ENCODE results near the gene STYXL1.
"Not testable (repeated sequence)": the region's sequence is repeated elsewhere in the genome, so short reads cannot be mapped to it uniquely, and the experiment has no call there.

Gene STYXL1

GRCh38 chr7:76049295-76049694, 1.5 kb upstream of the STYXL1 start:
- no peak for DNase-seq (ENCODE audit: low read depth, low spot score)
- in situ Hi-C loops (cut with HindIII; ENCODE audit: low sequenced_read_pairs): no loop called here
- peak overlapping the region; percentile 73 for H3K4me3 ChIP-seq (ENCODE audit: low read depth, low read length)
- no peak for TF ChIP-seq CTCF (IDR thresholded peaks at IDR 0.05; ENCODE audit: low read depth, low read length)

- peak overlapping the region; percentile 73 for H3K4me3 ChIP-seq (ENCODE audit: low read depth, low read length)
- in situ Hi-C loops (cut with HindIII; ENCODE audit: low sequenced_read_pairs): no loop called here
- no peak for DNase-seq (ENCODE audit: low read depth, low spot score)
- no peak for TF ChIP-seq CTCF (IDR thresholded peaks at IDR 0.05; ENCODE audit: low read depth, low read length)
These were observed 828 bp upstream of the STYXL1 start for GRCh38 chr7:76048668-76048988.

GRCh38 chr7:76047305-76047810, 442 bp downstream of the STYXL1 start:
- peak overlapping the region; percentile 73 for H3K4me3 ChIP-seq (ENCODE audit: low read depth, low read length)
- in situ Hi-C loops (cut with HindIII; ENCODE audit: low sequenced_read_pairs): no loop called here
- no peak for TF ChIP-seq CTCF (IDR thresholded peaks at IDR 0.05; ENCODE audit: low read depth, low read length)
- peak; percentile 21 for DNase-seq (ENCODE audit: low read depth, low spot score)

- in situ Hi-C loops (cut with HindIII; ENCODE audit: low sequenced_read_pairs): no loop called here
- H3K4me3 ChIP-seq (ENCODE audit: low read depth, low read length): no peak overlapping the region
- TF ChIP-seq CTCF (IDR thresholded peaks at IDR 0.05; ENCODE audit: low read depth, low read length): no peak
- DNase-seq (ENCODE audit: low read depth, low spot score): no peak
These were observed 3.4 kb downstream of the STYXL1 start for GRCh38 chr7:76044375-76044865.

GRCh38 chr7:76040126-76040525, 7.7 kb downstream of the STYXL1 start:
- H3K4me3 ChIP-seq (ENCODE audit: low read depth, low read length): no peak overlapping the region
- no peak for DNase-seq (ENCODE audit: low read depth, low spot score)
- no peak for TF ChIP-seq CTCF (IDR thresholded peaks at IDR 0.05; ENCODE audit: low read depth, low read length)
- in situ Hi-C loops (cut with HindIII; ENCODE audit: low sequenced_read_pairs): no loop called here

- in situ Hi-C loops (cut with HindIII; ENCODE audit: low sequenced_read_pairs): no loop called here
- DNase-seq (ENCODE audit: low read depth, low spot score): peak; percentile 29
- no peak for TF ChIP-seq CTCF (IDR thresholded peaks at IDR 0.05; ENCODE audit: low read depth, low read length)
- H3K4me3 ChIP-seq (ENCODE audit: low read depth, low read length): no peak overlapping the region
These were observed 10.5 kb downstream of the STYXL1 start for GRCh38 chr7:76037310-76037709.

GRCh38 chr7:76031964-76032363, 15.8 kb downstream of the STYXL1 start:
- no peak overlapping the region for H3K4me3 ChIP-seq (ENCODE audit: low read depth, low read length)
- no peak for DNase-seq (ENCODE audit: low read depth, low spot score)
- no peak for TF ChIP-seq CTCF (IDR thresholded peaks at IDR 0.05; ENCODE audit: low read depth, low read length)
- in situ Hi-C loops (cut with HindIII; ENCODE audit: low sequenced_read_pairs): no loop called here

- in situ Hi-C loops (cut with HindIII; ENCODE audit: low sequenced_read_pairs); H3K4me3 ChIP-seq (ENCODE audit: low read depth, low read length); DNase-seq (ENCODE audit: low read depth, low spot score): not testable (repeated sequence)
These were observed 18.1 kb downstream of the STYXL1 start for GRCh38 chr7:76029682-76030081.
